GM12874 (cell line): ENCODE results near the gene JMJD1C.

ENCODE experiments used
- TF ChIP-seq, protein P1 (sequence below): IDR thresholded peaks from 2 replicates; pipeline ENCODE4 v1.5.1; 2011; ENCODE audit warnings: low read depth, mild to moderate bottlenecking, control low read depth, low read length, moderate library complexity; ENCODE audit not compliant: insufficient read depth

JMJD1C gene

DNA sequence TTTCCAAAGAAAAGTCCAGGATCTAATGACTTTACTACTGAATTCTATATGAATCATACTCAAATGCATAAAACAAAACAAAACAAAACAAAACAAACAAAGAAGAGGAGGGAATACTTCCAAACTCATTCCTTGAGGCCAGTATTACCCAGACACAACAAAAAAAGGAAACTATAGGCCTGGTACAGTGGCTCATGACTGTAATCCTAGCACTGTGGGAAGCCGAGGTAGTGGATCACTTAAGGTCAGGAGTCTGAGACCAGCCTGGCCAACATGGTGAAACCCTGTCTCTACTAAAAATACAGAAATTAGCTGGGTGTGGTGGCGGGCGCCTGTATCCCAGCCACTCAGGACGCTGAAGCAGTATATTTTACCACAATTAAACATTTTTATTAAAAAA lies 218.0 kb downstream of the JMJD1C start:
- TF ChIP-seq, protein P1, sequence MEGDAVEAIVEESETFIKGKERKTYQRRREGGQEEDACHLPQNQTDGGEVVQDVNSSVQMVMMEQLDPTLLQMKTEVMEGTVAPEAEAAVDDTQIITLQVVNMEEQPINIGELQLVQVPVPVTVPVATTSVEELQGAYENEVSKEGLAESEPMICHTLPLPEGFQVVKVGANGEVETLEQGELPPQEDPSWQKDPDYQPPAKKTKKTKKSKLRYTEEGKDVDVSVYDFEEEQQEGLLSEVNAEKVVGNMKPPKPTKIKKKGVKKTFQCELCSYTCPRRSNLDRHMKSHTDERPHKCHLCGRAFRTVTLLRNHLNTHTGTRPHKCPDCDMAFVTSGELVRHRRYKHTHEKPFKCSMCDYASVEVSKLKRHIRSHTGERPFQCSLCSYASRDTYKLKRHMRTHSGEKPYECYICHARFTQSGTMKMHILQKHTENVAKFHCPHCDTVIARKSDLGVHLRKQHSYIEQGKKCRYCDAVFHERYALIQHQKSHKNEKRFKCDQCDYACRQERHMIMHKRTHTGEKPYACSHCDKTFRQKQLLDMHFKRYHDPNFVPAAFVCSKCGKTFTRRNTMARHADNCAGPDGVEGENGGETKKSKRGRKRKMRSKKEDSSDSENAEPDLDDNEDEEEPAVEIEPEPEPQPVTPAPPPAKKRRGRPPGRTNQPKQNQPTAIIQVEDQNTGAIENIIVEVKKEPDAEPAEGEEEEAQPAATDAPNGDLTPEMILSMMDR, result no peak

DNA sequence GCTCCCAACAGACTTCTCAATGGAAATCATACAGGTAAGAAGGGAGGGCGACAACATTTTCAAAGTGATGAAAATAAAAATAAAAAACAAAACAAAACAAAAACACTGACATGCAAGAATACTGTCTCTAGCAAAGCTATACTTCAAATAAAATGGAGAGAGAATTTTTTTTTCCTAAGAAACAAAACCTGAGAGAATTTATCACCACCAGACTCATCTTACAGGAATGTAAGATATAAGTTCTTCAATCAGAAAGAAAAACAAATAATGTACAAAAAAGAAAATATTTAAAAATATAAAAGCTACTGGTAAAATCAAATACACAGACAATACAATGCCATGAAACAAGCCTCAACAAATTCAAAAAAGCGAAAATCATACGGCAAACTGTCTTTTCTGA lies 219.4 kb downstream of the JMJD1C start:
- TF ChIP-seq, protein P1, result no peak

DNA sequence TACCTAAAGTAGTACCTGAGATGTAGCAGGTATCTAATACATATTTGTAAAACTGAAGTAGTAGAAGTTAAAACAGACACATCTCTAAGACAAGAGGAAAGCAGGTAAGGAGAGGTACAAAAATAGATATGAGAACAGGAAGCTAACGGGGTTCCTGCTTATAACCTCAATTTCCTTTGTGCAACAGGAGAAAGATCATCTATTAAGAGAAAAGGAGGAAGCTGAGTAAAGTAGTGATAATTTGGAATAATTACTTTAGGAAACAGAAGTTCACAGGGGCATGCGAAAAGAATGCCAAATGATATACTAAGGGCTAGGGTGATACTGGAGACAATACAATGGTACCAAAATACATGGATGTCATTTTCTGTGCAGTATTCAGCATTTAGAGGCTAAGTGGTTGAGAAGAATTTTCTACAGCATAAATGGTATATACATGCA lies 223.9 kb downstream of the JMJD1C start:
- TF ChIP-seq, protein P1, result no peak

DNA sequence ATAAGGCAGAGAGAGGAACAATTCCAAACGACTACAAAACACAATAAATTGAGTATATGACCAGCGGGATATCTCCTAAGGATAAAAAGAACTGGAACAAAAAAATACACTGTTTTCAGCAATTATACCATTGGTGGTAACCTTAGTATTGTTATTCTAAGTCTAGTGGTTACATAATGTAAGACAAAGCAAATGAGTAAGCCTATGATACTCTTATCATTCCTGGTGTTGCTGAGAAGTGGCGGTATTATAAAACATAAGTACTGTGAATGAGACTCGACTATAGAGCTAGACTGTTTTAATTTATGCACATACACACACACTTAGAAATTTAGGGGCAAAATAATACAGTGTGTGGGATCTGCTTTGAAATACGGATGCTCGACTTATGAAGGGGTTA lies 225.0 kb downstream of the JMJD1C start:
- TF ChIP-seq, protein P1, result no peak

DNA sequence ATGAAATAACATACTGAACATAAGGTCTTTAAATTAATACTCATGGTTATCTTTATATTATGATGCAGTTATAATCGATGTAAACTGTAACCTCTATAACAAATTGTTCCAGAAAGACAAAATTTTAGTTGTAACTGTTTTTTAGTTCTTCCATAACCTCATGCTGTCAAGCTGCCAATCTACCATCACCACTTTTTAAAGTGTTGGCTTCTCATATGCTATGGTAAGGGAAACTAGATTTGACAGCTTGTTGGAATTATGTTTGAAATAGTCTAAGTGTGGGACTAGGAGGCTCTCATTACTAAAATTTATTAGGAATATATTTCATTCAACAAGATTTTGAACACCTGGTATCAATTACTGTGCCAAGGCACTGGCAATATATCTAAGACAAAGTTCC lies 227.3 kb downstream of the JMJD1C start:
- TF ChIP-seq, protein P1, result no peak

DNA sequence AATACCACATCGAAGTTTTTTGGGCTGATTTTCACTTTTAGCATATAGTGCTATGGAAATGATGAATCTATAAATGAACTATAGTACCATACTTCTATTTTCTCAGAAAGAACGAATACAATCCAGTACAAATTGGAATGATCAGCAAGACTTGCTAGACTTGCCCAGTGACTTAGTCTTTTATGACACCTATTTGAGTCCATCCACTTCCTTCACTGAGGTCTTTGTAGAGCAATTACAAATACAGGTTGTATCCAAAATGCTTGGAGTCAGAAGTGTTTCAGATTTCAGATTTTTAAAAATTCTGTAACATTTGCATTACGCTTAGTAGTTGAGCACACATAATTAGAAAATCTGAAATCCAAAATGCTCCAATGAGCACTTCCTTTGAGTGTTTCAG lies 228.4 kb downstream of the JMJD1C start:
- TF ChIP-seq, protein P1, result no peak

DNA sequence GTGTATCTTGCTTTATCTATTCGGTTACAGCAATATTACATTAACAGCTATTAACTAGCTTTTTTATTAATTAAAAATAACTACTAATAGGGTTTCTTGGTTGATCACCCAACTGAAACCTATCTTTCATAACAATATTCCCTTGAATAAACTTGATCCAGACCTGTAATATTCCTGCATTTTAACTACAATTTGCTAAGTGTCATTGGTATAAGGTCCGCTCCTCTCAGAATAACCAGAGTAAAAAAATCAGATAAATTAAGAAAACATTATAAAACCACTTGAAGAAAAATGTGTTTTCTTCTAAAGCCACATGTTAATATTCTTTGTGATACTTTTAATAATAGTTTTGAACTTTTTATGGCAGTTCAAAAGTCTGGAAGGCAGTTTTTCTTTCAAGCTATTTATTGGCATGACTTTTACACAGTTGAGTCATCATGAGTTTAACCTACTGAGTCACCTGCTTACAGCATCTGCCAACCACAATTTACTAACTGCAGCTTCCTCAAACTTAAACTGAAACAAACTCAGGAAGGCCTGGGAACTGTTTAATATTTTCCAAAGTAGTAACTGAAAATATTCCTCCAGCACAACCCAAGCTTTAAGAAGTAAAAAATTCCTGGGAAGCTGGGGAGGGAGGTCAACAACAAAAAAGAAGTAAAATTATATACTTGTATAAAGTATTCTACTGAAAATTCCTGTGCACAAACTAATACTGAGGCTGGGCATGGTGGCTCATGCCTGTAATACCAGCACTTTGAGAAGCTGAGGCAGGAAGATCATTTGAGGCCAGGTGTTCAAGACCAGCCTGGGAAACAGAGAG lies 229.5 kb downstream of the JMJD1C start:
- TF ChIP-seq, protein P1, result no peak
